ENCODE measurements around the gene POC1B. TPM values are rescaled to one million over a fixed set of nuclear protein-coding genes. Genes with fewer than 3 reads are reported as not detected.

POC1B gene
- total and polyA plus RNA-seq, 2 experiments from 2014 or later = 8.3 to 15.0 TPM

- Histone ChIP-seq H3K27me3 (replicated peaks; ENCODE audit: insufficient read depth) (no peaks in the 10 kb centered on the region), H3K27ac (no peak overlapping the region), H3K4me3 (no peak overlapping the region), H3K4me1 (ENCODE audit: insufficient read depth) (peaks cover 27% of the 10 kb centered on the region), H3K9me2 (ENCODE audit: insufficient read depth) (no peaks in the 10 kb centered on the region), H3K36me3 (ENCODE audit: low read depth) (no peaks in the 10 kb centered on the region), H3K4me2 (ENCODE audit: unreplicated experiment) (no peak overlapping the region), H3F3A (ENCODE audit: insufficient read depth) (peaks cover 33% of the 10 kb centered on the region), H3K9ac (no peak overlapping the region), H3K79me2 (ENCODE audit: insufficient read depth) (no peaks in the 10 kb centered on the region), H3K9me3 (ENCODE audit: low read depth) (no peaks in the 10 kb centered on the region), H2AFZ (no peak overlapping the region), H4K20me1 (ENCODE audit: insufficient read depth) (no peaks in the 10 kb centered on the region)
- WGBS, 2 experiments (ENCODE audit: low coverage in 1 of 2, low lambda C conversion rate in 2 of 2, missing lambda C conversion rate in 2 of 2) = 57 to 60% methylated on average over 5 of the region's 5 CpGs
- in situ Hi-C loops (cut with MboI) = no loop called here
- DNase-seq = no peak
- TF ChIP-seq EZH2 (IDR thresholded peaks at IDR 0.05; ENCODE audit: insufficient read depth, poor library complexity, severe bottlenecking) (no peak), EZH2phosphoT487 (IDR thresholded peaks at IDR 0.05; ENCODE audit: insufficient read depth, low read depth) (no peak)
These were observed 143.5 kb downstream of the POC1B start for GRCh38 chr12:89382328-89382727.

DNA sequence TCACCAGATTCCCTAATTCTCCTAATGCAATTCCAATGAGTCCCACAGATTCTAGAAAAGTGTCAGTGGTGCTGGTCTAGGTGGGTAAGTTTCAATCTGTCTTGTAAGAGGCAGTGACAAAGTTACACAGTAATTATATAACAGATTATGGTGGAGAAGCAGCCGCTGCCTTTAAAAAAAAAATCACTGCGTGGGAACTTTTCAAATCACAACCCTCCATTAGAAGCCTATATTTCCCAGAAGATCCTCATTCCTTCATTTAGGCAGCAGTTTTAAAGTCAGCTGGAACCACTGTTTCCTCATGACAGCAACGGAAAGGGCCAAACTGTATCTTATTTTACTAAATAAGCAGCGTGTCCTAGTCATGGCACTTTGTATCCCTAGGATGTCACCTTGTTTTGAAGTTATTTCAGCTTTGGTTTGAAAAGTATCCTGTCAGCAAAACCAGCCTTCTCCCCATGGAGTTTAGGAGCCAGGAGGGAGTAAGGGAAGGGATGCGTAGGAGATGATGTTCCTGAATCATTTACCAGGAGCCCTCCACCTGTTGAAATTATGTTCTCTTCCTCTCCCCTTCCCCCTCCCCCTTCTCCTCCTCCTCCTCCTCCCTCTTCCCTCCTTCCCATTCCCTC, 145.9 kb downstream of the POC1B start:
- TF ChIP-seq EZH2phosphoT487 (IDR thresholded peaks at IDR 0.05; ENCODE audit: insufficient read depth, low read depth) = no peak
- Histone ChIP-seq H4K20me1 (ENCODE audit: insufficient read depth) (no peaks in the 10 kb centered on the region), H3K27me3 (replicated peaks; ENCODE audit: insufficient read depth) (no peaks in the 10 kb centered on the region), H3K9me2 (ENCODE audit: insufficient read depth) (no peaks in the 10 kb centered on the region), H3K4me3 (no peak overlapping the region), H3K4me1 (ENCODE audit: insufficient read depth) (peaks cover 30% of the 10 kb centered on the region), H3K79me2 (ENCODE audit: insufficient read depth) (no peaks in the 10 kb centered on the region), H3K9me3 (ENCODE audit: low read depth) (no peaks in the 10 kb centered on the region), H3K27ac (no peak overlapping the region), H2AFZ (no peak overlapping the region), H3K9ac (no peak overlapping the region), H3K4me2 (ENCODE audit: unreplicated experiment) (no peak overlapping the region), H3F3A (ENCODE audit: insufficient read depth) (peaks cover 40% of the 10 kb centered on the region), H3K36me3 (ENCODE audit: low read depth) (no peaks in the 10 kb centered on the region)
- DNase-seq = no peak
- WGBS, 2 experiments (ENCODE audit: low coverage in 1 of 2, low lambda C conversion rate in 2 of 2, missing lambda C conversion rate in 2 of 2) = 91 to 92% methylated on average over 5 of the region's 5 CpGs
- in situ Hi-C loops (cut with MboI) = no loop called here

GRCh38 chr12:89379148-89379838, 146.6 kb downstream of the POC1B start:
- no peak overlapping the region for H3K27ac ChIP-seq
- DNase-seq = no peak
- H3K9me3 ChIP-seq (ENCODE audit: low read depth) = no peaks in the 10 kb centered on the region
- H3K36me3 ChIP-seq (ENCODE audit: low read depth) = no peaks in the 10 kb centered on the region
- H3K4me1 ChIP-seq (ENCODE audit: insufficient read depth) = peaks cover 30% of the 10 kb centered on the region
- WGBS, 2 experiments (ENCODE audit: low coverage in 1 of 2, low lambda C conversion rate in 2 of 2, missing lambda C conversion rate in 2 of 2) = 83 to 90% methylated on average over 6 of the region's 6 CpGs
- no peaks in the 10 kb centered on the region for H4K20me1 ChIP-seq (ENCODE audit: insufficient read depth)
- H3F3A ChIP-seq (ENCODE audit: insufficient read depth) = peaks cover 40% of the 10 kb centered on the region
- H3K4me2 ChIP-seq (ENCODE audit: unreplicated experiment) = no peak overlapping the region
- no peaks in the 10 kb centered on the region for H3K27me3 ChIP-seq (replicated peaks; ENCODE audit: insufficient read depth)
- TF ChIP-seq EZH2 (IDR thresholded peaks at IDR 0.05; ENCODE audit: insufficient read depth, poor library complexity, severe bottlenecking) = no peak
- no peak for TF ChIP-seq EZH2phosphoT487 (IDR thresholded peaks at IDR 0.05; ENCODE audit: insufficient read depth, low read depth)
- no peak overlapping the region for H3K9ac ChIP-seq
- H3K79me2 ChIP-seq (ENCODE audit: insufficient read depth) = no peaks in the 10 kb centered on the region
- in situ Hi-C loops (cut with MboI) = no loop called here
- no peaks in the 10 kb centered on the region for H3K9me2 ChIP-seq (ENCODE audit: insufficient read depth)
- H3K4me3 ChIP-seq = no peak overlapping the region
- H2AFZ ChIP-seq = no peak overlapping the region

DNA sequence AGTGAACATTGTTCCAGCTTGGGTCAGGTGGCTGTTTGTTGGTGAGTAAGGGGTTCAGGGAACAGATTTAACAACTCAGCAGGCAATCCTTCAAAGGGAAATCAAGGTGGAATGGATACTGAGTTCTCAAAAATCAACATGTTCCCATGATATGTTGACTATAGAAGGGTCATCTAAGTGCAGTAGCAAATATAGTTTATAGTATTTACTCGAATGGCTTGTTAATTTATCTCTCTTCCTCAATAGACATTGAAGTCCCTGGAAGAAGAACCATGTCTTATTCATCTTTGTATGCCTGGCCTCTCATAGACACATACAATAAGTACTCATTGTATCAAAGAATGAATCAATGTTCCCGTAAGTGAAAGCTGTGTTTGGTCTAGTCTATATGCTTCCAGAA, 149.0 kb downstream of the POC1B start:
- H4K20me1 ChIP-seq (ENCODE audit: insufficient read depth) = no peaks in the 10 kb centered on the region
- no peaks in the 10 kb centered on the region for H3K36me3 ChIP-seq (ENCODE audit: low read depth)
- H3K27me3 ChIP-seq (replicated peaks; ENCODE audit: insufficient read depth) = no peaks in the 10 kb centered on the region
- H3K79me2 ChIP-seq (ENCODE audit: insufficient read depth) = no peaks in the 10 kb centered on the region
- TF ChIP-seq EZH2phosphoT487 (IDR thresholded peaks at IDR 0.05; ENCODE audit: insufficient read depth, low read depth) (no peak), EZH2 (IDR thresholded peaks at IDR 0.05; ENCODE audit: insufficient read depth, poor library complexity, severe bottlenecking) (no peak)
- peaks cover 30% of the 10 kb centered on the region for H3K4me1 ChIP-seq (ENCODE audit: insufficient read depth)
- in situ Hi-C loops (cut with MboI) = no loop called here
- H3K4me2 ChIP-seq (ENCODE audit: unreplicated experiment) = no peak overlapping the region
- H3F3A ChIP-seq (ENCODE audit: insufficient read depth) = peaks cover 43% of the 10 kb centered on the region
- WGBS, 2 experiments (ENCODE audit: low coverage in 1 of 2, low lambda C conversion rate in 2 of 2, missing lambda C conversion rate in 2 of 2) = 97 to 100% methylated on average over 2 of the region's 2 CpGs
- no peaks in the 10 kb centered on the region for H3K9me3 ChIP-seq (ENCODE audit: low read depth)
- H3K27ac ChIP-seq = no peak overlapping the region
- H2AFZ ChIP-seq = no peak overlapping the region
- no peak for DNase-seq
- no peak overlapping the region for H3K4me3 ChIP-seq
- H3K9ac ChIP-seq = no peak overlapping the region
- H3K9me2 ChIP-seq (ENCODE audit: insufficient read depth) = no peaks in the 10 kb centered on the region

Data from GM23248 (cell line).